Neural cell (in vitro differentiated cells): ENCODE results near the gene APP.

Source experiments
- CTCF ChIP-seq: fragments of 450-650 bp; IDR thresholded peaks from 2 replicates; pipeline ENCODE4 v1.5.1; 2014; ENCODE audit warnings: antibody characterized with exemption, mild to moderate bottlenecking, moderate library complexity; ENCODE audit not compliant: poor library complexity, severe bottlenecking
- EZH2 ChIP-seq: fragments of 200-600, 300-800 bp; shearing (Covaris generic), sonication (generic); IDR thresholded peaks from 2 replicates; pipeline ENCODE4 v1.6.1; 2014; ENCODE audit warnings: antibody characterized with exemption, low read length, borderline replicate concordance, mild to moderate bottlenecking; ENCODE audit not compliant: insufficient read depth, poor library complexity, severe bottlenecking

GRCh38 chr21:26087223-26087918 lies 83.2 kb downstream of the APP start:
- TF ChIP-seq CTCF (no peak), EZH2 (no peak)
